NT2/D1 (cell line): ENCODE data around the gene PRXL2A.
A peak's percentile ranks its signal among the peaks of the same experiment; 100 is the strongest.
"Not testable (repeated sequence)": the region's sequence is repeated elsewhere in the genome, so short reads cannot be mapped to it uniquely, and the experiment has no call there.

Experiments
- DNase-seq: peaks from one replicate; pipeline ENCODE4 v3.0.0-alpha.2; 2011; ENCODE audit warnings: low read depth, low spot score
- H3K27me3 ChIP-seq: 2 replicates; pipeline ENCODE4 v1.6.0; 2011; ENCODE audit warnings: mild to moderate bottlenecking; ENCODE audit not compliant: insufficient read length, insufficient read depth
- H3K36me3 ChIP-seq: 2 replicates; pipeline ENCODE4 v1.6.1; 2011; ENCODE audit warnings: mild to moderate bottlenecking, low read length, mixed read lengths; ENCODE audit not compliant: insufficient read depth, insufficient read length
- H3K4me1 ChIP-seq: 2 replicates; pipeline ENCODE4 v1.5.1; 2011; ENCODE audit not compliant: insufficient read depth, insufficient read length
- H3K4me3 ChIP-seq: 2 replicates; pipeline ENCODE4 v1.5.1; 2011; ENCODE audit warnings: low read depth; ENCODE audit not compliant: insufficient read length
- H3K9ac ChIP-seq: 2 replicates; pipeline ENCODE4 v1.6.0; 2011; ENCODE audit warnings: low read depth; ENCODE audit not compliant: insufficient read length
- H3K9me3 ChIP-seq: 2 replicates; pipeline ENCODE4 v1.5.1; 2011; ENCODE audit warnings: mild to moderate bottlenecking, low read length; ENCODE audit not compliant: insufficient read depth
- SUZ12 ChIP-seq: IDR thresholded peaks from 2 replicates; pipeline ENCODE4 v1.6.1; 2011; ENCODE audit not compliant: insufficient read length, insufficient read depth; ENCODE audit errors: extremely low read depth
- YY1 ChIP-seq: IDR thresholded peaks from 2 replicates; pipeline ENCODE4 v1.6.1; 2011; ENCODE audit not compliant: insufficient read length, insufficient read depth
- ZNF274 ChIP-seq: IDR thresholded peaks from 2 replicates; pipeline ENCODE4 v1.6.1; 2011; ENCODE audit warnings: mild to moderate bottlenecking, low read depth, low read length

Gene PRXL2A, protein sequence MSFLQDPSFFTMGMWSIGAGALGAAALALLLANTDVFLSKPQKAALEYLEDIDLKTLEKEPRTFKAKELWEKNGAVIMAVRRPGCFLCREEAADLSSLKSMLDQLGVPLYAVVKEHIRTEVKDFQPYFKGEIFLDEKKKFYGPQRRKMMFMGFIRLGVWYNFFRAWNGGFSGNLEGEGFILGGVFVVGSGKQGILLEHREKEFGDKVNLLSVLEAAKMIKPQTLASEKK

DNA sequence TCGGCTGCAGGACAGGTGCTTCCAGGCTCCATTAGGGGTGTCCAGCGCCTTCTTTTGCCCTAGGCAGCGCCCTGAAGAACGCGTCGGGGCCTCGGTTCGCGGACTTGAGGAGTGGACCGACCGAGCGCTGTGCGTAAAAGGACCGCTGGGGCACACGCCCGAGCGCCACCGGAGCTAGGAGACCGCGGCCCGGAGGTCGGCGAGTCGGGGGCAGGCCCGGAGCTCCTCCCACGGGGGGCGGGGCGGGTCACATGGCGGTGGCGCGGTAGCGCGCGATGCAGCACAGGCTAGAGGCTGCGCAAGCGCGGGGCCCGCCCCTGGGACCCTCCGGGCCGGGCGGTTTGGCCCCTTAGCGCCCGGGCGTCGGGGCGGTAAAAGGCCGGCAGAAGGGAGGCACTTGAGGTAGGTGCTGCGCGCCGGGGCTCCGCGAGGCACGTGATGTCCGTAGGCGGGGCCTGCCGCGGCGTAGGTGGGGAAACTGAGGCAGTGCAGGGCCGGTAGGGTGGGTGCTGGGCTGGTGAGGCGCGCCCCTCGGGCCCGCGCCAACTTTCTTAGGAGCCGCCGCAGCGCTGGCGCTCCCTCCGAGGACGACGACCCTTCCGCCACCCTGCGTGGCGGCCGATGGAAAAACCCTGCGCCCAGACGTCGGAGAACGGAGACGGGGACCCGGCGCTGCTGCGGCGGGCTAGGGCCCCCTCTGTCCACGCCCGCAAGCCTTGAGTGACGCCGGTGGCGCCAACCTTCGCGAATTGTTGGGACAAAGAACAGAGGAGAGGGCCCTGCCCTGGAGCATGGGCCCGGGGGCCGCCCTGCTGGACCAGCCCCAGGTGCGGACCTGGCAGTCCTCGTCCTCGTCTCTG is at the start of gene PRXL2A:
Gene PRXL2A (plus strand): TSS at position 310 of the 860 bp plus-strand sequence. CDS start 11,917 bp downstream, outside the sequence.
- Histone ChIP-seq H3K4me1 (peaks cover 5% of the 10 kb centered on the region), H3K27me3 (peaks cover 3% of the 10 kb centered on the region), H3K4me3 (peak within 1 kb of the TSS; percentile 71), H3K9me3 (no peaks in the 10 kb centered on the region), H3K9ac (peak within 1 kb of the TSS; percentile 82), H3K36me3 (peaks cover 3% of the 10 kb centered on the region)
- peak; percentile 52 for DNase-seq
- TF ChIP-seq ZNF274 = no peak
- TF ChIP-seq YY1 = no peak
- no peak for TF ChIP-seq SUZ12

DNA sequence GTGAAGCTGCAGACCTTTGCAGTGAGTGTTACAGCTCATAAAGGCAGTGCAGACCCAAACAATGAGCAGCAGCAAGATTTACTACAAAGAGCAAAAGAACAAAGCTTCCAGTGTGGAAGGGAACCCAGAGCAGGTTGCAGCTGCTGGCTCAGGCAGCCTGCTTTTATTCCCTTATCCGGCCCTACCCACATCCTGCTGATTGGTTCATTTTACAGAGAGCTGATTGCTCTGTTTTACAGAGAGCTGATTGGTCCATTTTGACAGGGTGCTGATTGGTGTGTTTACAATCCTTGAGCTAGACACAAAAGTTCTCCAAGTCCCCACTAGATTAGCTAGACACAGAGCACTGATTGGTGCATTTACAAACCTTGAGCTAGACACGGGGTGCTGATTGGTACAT is 49.4 kb upstream of the PRXL2A start:
- not testable (repeated sequence) for H3K4me1 ChIP-seq, H3K9me3 ChIP-seq, H3K4me3 ChIP-seq, H3K36me3 ChIP-seq, DNase-seq, H3K9ac ChIP-seq
- H3K27me3 ChIP-seq = peaks cover 15% of the 10 kb centered on the region

DNA sequence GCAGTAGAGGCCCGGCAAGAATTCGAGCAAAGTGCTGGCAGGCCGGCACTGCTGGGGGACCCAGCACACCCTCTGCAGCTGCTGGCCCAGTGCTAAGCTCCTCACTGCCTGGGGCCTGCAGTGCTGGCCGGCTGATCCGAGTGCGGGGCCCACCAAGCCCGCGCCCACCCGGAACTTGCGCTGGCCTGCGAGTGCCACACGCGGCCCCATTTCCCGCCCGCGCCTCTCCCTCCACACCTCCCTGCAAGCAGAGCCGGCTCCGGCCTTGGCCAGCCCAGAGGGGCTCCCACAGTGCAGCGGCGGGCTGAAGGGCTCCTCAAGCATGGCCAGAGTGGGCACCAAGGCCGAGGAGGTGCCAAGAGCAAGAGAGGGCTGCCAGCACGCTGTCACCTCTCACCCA is 48.7 kb upstream of the PRXL2A start:
- Histone ChIP-seq H3K9me3 (no peaks in the 10 kb centered on the region), H3K4me1 (no peaks in the 10 kb centered on the region), H3K36me3 (no peaks in the 10 kb centered on the region), H3K4me3 (no peak overlapping the region), H3K27me3 (peaks cover 15% of the 10 kb centered on the region), H3K9ac (no peak overlapping the region)
- DNase-seq = no peak
- TF ChIP-seq SUZ12 (no peak), YY1 (no peak), ZNF274 (no peak)

DNA sequence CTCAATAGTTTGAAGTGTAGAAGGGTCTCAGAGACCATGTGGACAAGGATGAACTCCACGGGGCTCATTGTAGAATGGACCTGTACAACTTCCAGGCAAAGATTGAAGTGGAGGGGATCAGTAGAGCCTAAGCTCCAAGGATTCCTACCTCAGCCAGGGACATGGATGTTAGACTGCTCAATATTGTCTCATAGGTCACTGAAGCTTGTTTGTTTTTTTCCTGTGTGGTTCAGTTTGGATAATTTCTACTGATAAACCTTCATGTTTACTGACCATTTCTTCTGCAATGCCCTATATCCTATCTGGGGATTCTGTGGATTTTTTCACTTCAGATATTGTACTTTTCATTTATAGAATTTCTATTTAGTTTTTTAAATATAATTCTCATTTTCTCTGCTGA is 42.8 kb upstream of the PRXL2A start:
- Histone ChIP-seq H3K4me1 (no peaks in the 10 kb centered on the region), H3K9ac (no peak overlapping the region), H3K36me3 (no peaks in the 10 kb centered on the region), H3K4me3 (no peak overlapping the region), H3K27me3 (no peaks in the 10 kb centered on the region), H3K9me3 (peaks cover 28% of the 10 kb centered on the region)
- DNase-seq = no peak
- TF ChIP-seq SUZ12 (no peak), YY1 (no peak), ZNF274 (no peak)

DNA sequence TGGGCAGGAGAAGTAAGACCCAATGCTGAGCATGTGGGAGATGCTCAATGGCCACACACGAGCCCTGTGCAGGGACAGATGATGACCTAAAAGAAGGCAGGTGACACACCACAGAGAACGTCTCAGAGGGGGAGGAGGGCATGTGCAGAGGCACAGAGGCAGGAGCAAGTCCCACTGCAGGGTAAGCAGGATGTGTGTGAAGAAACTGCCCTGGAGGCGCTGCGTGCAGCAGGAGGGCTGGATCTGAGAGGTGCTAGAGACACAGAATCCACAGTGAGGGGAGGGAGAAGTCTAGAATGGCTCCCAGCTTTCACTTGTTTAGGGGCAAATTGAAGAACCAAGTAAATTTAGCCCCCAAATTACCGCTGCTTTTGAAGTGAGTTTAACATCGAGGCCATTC is 36.9 kb upstream of the PRXL2A start:
- Histone ChIP-seq H3K36me3 (no peaks in the 10 kb centered on the region), H3K9me3 (peaks cover 25% of the 10 kb centered on the region), H3K4me3 (no peak overlapping the region), H3K9ac (no peak overlapping the region), H3K4me1 (peaks cover 2% of the 10 kb centered on the region), H3K27me3 (no peaks in the 10 kb centered on the region)
- DNase-seq = no peak
- TF ChIP-seq SUZ12 = no peak
- no peak for TF ChIP-seq ZNF274
- no peak for TF ChIP-seq YY1

DNA sequence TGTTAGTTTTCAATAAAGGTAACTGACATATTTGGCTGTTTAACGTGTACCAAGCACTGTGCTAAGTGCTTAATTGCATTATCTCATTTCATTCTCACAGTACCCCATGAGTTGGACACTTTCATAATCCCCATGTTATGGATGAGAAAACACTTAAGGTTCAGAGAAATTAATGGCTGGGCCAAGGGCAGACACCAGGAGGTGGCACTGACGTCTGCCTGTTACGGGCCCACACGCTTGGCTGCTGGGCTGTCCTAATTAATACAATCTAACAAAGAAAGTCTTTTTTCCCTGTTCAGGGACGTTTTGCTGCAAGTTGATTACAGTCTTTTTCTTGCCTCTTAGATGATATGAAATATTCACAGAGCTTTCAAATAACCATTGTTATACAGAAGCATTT is 35.7 kb upstream of the PRXL2A start:
- Histone ChIP-seq H3K27me3 (no peaks in the 10 kb centered on the region), H3K9me3 (peaks cover 13% of the 10 kb centered on the region; the same call in 1 of the 2 replicates), H3K4me3 (no peak overlapping the region)

DNA sequence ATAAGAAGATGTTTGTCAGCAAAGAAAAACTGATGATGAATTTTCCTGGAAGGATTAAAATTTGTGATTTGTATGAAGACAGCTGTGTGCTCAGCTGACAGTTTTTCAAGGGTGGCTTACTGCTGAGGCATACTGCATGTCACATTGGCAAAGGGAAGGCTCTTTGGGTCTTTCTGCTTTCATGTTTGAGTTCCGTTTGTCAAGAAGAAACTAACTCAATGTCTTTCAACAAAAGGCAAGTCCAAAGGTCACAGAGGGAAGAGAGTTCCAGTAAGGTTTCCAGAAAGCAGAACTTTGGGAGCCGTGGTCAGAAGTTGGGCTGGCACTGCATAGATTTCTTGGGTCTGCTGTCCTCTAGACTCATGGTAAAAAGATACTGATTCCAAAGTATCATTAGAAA is 34.8 kb upstream of the PRXL2A start:
- TF ChIP-seq SUZ12 (no peak), YY1 (no peak), ZNF274 (no peak)
- no peaks in the 10 kb centered on the region for H3K27me3 ChIP-seq
- H3K4me1 ChIP-seq = peaks cover 2% of the 10 kb centered on the region
- peaks cover 5% of the 10 kb centered on the region; the same call in 1 of the 2 replicates for H3K9me3 ChIP-seq
- DNase-seq = no peak
- H3K36me3 ChIP-seq = no peaks in the 10 kb centered on the region
- no peak overlapping the region for H3K4me3 ChIP-seq
- no peak overlapping the region for H3K9ac ChIP-seq

More for the DNA sequence above, 35.7 kb upstream of the PRXL2A start:
- no peak for TF ChIP-seq ZNF274
- Histone ChIP-seq H3K9ac (no peak overlapping the region), H3K36me3 (no peaks in the 10 kb centered on the region), H3K4me1 (peaks cover 2% of the 10 kb centered on the region)
- DNase-seq = no peak
